GM12864 (cell line): ENCODE data around the gene OOSP4B.
"Not testable (repeated sequence)": the region's sequence is repeated elsewhere in the genome, so short reads cannot be mapped to it uniquely, and the experiment has no call there.

Source experiments
- DNase-seq: peaks from one replicate; pipeline ENCODE4 v3.0.0-alpha.2; 2011; ENCODE audit warnings: low read depth
- H3K4me3 ChIP-seq: 2 replicates; pipeline ENCODE4 v1.5.1; 2011; ENCODE audit warnings: mild to moderate bottlenecking, low read depth, low read length, control low read depth
- TF ChIP-seq, protein P1 (sequence below): IDR thresholded peaks from 2 replicates; pipeline ENCODE4 v1.5.1; 2011; ENCODE audit warnings: low read depth, mild to moderate bottlenecking, moderate library complexity, low read length, control low read depth, inconsistent platforms; ENCODE audit errors: missing control alignments

OOSP4B gene

DNA sequence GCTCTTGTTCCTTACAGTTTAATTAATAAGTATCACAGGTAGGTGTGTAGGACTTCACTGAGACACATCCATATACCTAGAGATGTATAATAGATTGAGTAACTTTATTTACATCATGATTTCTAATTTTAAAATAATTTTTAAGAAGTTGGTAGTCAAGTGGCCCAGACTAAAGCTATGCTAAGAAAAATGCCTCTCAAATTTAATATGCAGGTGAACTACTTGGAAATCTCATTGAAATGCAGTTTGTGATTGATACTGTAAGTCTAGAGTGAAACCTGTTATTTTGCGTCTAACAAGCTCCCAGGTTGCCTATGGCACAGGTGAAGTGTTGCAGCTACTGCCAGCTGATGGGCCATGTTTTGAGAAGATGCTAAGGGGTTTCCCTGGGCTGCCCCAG, at the start of gene OOSP4B:
Gene OOSP4B, plus strand, starts transcription at position 301 of the 400 bp plus-strand sequence.
- H3K4me3 ChIP-seq: no peak within 1 kb of the TSS
- TF ChIP-seq, protein P1, sequence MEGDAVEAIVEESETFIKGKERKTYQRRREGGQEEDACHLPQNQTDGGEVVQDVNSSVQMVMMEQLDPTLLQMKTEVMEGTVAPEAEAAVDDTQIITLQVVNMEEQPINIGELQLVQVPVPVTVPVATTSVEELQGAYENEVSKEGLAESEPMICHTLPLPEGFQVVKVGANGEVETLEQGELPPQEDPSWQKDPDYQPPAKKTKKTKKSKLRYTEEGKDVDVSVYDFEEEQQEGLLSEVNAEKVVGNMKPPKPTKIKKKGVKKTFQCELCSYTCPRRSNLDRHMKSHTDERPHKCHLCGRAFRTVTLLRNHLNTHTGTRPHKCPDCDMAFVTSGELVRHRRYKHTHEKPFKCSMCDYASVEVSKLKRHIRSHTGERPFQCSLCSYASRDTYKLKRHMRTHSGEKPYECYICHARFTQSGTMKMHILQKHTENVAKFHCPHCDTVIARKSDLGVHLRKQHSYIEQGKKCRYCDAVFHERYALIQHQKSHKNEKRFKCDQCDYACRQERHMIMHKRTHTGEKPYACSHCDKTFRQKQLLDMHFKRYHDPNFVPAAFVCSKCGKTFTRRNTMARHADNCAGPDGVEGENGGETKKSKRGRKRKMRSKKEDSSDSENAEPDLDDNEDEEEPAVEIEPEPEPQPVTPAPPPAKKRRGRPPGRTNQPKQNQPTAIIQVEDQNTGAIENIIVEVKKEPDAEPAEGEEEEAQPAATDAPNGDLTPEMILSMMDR: no peak
- DNase-seq: no peak

DNA sequence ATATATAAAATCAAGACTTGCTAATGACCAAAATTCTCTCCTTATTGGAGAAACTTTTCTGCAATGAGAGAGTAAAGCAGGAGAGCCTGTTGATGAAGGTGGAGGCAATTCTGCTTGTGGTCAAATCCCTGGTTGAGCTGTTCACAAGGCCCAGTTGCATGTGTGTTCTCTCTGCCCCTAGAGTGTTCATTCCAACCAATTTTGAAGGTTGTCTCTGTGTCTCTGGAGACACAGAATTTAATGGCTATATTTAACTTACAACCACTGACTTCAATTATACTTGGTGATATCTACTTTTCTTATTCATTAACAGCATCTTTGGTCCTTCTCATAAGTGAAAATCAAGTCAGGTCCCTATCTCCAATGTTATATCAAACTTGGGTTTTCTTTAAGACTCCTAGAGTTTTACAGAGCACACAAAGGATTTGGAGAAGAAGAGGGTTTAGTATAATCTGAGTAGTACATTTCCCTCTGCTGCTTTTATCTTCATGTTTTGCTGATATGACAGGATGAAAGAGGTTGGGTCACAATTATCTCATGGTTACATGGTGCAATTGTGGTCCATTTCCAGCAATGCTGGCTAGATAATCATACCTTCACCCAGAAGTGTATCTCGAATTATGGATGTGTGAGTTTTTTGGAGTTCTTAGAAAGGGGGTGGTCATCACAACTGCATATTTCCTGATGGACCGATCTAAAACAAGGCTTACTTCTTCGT, 49.1 kb upstream of the OOSP4B start:
- TF ChIP-seq, protein P1: no peak
- no peak for DNase-seq
- H3K4me3 ChIP-seq: no peak overlapping the region

DNA sequence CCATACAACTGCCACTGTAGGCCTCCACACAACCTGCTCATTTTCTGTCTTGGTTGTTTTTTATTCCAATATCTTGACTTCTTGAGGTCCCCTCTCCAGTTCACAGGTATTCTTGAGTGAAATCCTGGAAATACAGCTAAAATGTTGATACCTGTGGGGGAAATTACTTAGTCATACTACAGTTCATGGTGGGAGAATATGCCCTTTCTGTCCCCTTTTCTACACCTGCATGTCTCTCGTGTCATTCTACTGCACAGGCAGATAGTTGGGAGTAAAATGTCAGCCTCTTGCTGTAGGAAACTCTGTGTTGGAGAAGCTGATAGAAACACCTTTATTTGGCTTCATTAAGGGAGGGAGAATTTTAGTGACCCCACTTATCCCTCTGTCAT, 48.6 kb upstream of the OOSP4B start:
- no peak for DNase-seq

DNA sequence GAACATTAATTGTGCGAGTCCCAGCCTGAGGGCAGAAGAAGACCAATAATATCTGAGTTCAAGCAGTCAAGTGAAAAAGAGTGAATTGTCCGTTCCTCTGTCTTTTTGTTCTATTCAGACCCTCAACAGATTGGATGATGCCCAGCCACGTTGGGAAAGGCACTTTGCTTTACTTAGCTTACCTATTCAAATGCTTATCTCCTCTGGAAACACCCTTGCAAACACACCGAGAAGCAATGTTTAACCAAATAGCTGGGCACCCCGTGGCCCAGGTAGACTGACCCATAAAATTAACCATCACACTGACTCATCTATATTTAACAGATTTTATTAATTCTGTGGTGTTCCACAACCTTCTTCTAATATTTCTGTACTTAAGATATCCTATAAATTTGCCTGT, 43.9 kb upstream of the OOSP4B start:
- TF ChIP-seq, protein P1: no peak
- no peak overlapping the region for H3K4me3 ChIP-seq
- no peak for DNase-seq

More for the DNA sequence above, 48.6 kb upstream of the OOSP4B start:
- H3K4me3 ChIP-seq: no peak overlapping the region
- TF ChIP-seq, protein P1: no peak

DNA sequence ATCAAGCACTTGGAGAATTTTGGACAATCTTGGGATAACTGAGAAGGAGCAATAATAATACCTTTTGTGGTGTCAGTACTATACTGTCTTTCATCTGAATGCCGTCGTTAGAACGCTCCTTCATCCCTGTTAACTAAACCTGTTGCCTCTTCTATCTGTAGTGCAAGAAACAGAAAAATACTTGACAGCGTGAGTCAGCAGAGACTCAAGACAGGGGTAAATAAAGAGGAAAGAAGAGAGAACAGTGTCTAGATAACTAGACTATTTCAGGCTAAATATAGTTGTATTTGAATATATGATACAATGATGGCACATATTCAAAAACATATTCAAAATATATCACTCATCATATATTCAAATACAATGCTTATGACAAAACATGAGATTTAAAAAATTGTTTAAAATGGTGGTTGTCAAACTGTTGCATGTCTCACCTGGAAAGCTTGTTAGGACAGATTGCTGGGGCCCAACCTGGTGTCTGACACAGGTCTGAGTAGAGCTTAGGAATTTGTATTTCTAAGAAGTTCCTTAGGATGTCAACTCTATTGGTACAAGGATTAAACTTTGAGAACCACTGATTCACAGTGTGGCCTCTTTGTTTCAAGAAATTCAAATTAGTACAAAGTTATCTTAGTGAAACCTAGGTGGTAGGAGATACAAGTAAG, 35.7 kb upstream of the OOSP4B start:
- DNase-seq: no peak
- TF ChIP-seq, protein P1: no peak
- H3K4me3 ChIP-seq: no peak overlapping the region

DNA sequence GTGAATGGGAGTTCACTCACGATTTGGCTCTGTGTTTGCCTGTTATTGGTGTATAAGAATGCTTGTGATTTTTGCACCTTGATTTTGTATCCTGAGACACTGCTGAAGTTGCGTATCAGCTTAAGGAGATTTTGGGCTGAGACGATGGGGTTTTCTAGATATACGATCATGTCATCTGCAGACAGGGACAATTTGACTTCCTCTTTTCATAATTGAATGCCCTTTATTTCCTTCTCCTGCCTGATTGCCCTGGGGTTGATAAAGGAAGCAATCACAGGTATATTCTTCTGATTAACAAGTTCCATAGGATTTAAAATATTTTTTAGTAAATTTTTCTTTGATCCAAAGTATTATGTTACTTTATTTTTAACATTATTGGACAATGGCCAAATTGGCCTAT, 34.9 kb upstream of the OOSP4B start:
- DNase-seq, H3K4me3 ChIP-seq: not testable (repeated sequence)

DNA sequence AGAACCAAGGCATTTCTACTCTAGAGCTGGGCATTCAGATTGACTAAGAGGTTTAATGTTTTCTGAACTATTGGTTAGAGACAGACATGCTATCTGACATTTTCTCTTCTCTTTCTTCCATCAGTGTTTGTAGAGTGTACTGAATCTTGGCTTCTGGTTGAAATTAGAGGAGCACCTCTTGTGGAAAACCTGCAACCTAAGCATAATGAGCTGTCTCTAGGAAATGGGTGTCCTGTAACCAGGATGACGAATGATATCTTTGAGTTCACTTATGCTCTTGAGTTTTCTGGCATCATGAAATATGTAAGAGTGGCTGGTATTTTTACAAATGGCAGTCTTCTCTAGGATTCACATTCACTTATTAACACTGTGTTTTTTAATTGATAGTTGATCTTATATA, 33.8 kb upstream of the OOSP4B start:
- no peak overlapping the region for H3K4me3 ChIP-seq
- DNase-seq: no peak
- TF ChIP-seq, protein P1: no peak
